Common myeloid progenitor, CD34-positive (primary cell): ENCODE results near the gene HLA-DPA1.

Experiments
- CTCF ChIA-PET: fragments of 350-600 bp; sonication (Branson Sonifier 250); formaldehyde crosslinking; loops from one replicate; lab custom pipeline; 2021; ENCODE audit warnings: antibody characterized with exemption; lab: Charles Lee
- POLR2A ChIA-PET: fragments of 350-600 bp; sonication (Branson Sonifier 250); formaldehyde crosslinking; loops from one replicate; lab custom pipeline; 2021; ENCODE audit warnings: antibody characterized with exemption; lab: Charles Lee
- DNase-seq, 3 donors: peaks; one replicate each; pipeline versions ENCODE4 v3.0.0 to v3.0.0-alpha.2; 2013
- H3K27ac ChIP-seq, 2 experiments: 1 replicate in 1 of 2; 2 replicates in 1 of 2; pipeline ENCODE4 v1.7.0; 2013; ENCODE audit warnings: inconsistent platforms in 2 of 2, low read length in 2 of 2, mild to moderate bottlenecking in 2 of 2, low read depth in 1 of 2, moderate library complexity in 1 of 2; ENCODE audit not compliant: severe bottlenecking in 2 of 2, insufficient read depth in 1 of 2, poor library complexity in 1 of 2
- H3K27me3 ChIP-seq, 5 experiments: replicated peaks in 2 of 5; 1 replicate in 3 of 5; 2 replicates in 2 of 5; pipeline versions ENCODE4 v1.6.1 to v1.7.0; 2013; ENCODE audit warnings: low read length in 4 of 5, mild to moderate bottlenecking in 2 of 5, moderate library complexity in 2 of 5, inconsistent platforms in 1 of 5; ENCODE audit not compliant: insufficient read depth in 5 of 5, control insufficient read depth in 4 of 5
- H3K36me3 ChIP-seq, 4 experiments: 1 replicate in 2 of 4; 2 replicates in 2 of 4; pipeline versions ENCODE4 v1.6.1 to v1.7.0; 2013; ENCODE audit warnings: low read length in 3 of 4, control low read depth in 1 of 4, mild to moderate bottlenecking in 1 of 4; ENCODE audit not compliant: control insufficient read depth in 4 of 4, insufficient read depth in 4 of 4
- H3K4me1 ChIP-seq, 4 experiments: 1 replicate in 3 of 4; 2 replicates in 1 of 4; pipeline versions ENCODE4 v1.6.1 to v1.7.1; 2013; ENCODE audit warnings: low read length in 3 of 4, mild to moderate bottlenecking in 3 of 4, control low read depth in 1 of 4, inconsistent platforms in 1 of 4, moderate library complexity in 1 of 4; ENCODE audit not compliant: control insufficient read depth in 4 of 4, insufficient read depth in 4 of 4; ENCODE audit errors: control extremely low read depth in 1 of 4
- H3K4me3 ChIP-seq, 7 experiments: 1 replicate in 4 of 7; 2 replicates in 3 of 7; pipeline versions ENCODE4 v1.5.1 to v1.7.0; 2013; ENCODE audit warnings: mild to moderate bottlenecking in 7 of 7, low read length in 6 of 7, moderate library complexity in 6 of 7, inconsistent platforms in 2 of 7, low read depth in 2 of 7, control low read depth in 1 of 7; ENCODE audit not compliant: insufficient read depth in 4 of 7, control insufficient read depth in 1 of 7; ENCODE audit errors: extremely low read depth in 1 of 7
- H3K9me3 ChIP-seq, 5 experiments: 1 replicate in 4 of 5; 2 replicates in 1 of 5; pipeline versions ENCODE4 v1.6.1 to v1.7.1; 2013; ENCODE audit warnings: low read length in 4 of 5, mild to moderate bottlenecking in 2 of 5, inconsistent platforms in 1 of 5, low read depth in 1 of 5, moderate library complexity in 1 of 5; ENCODE audit not compliant: control insufficient read depth in 4 of 5, insufficient read depth in 2 of 5; ENCODE audit errors: control extremely low read depth in 1 of 5
- WGBS: methylation state at CpG from one replicate; pipeline ENCODE4 v1.1.5; 2013; ENCODE audit not compliant: insufficient coverage; 5-methylcytosine and 5-hydroxymethylcytosine counted together

Gene HLA-DPA1

GRCh38 chr6:33023536-33023935 lies 49.9 kb downstream of the HLA-DPA1 start:
- H3K4me1 ChIP-seq, result peaks cover 16 to 28% (median 26%) of the 10 kb centered on the region in 4 experiments
- no peaks in the 10 kb centered on the region for H3K27me3 ChIP-seq
- H3K36me3 ChIP-seq, result no peaks in the 10 kb centered on the region
- no peak for DNase-seq
- no CpG with 5 or more reads among the region's 3 CpGs for WGBS
- no peaks in the 10 kb centered on the region for H3K9me3 ChIP-seq
- POLR2A ChIA-PET, result no interaction called here
- no peak overlapping the region for H3K4me3 ChIP-seq
- no peak overlapping the region for H3K27ac ChIP-seq
- CTCF ChIA-PET, result no interaction called here

DNA sequence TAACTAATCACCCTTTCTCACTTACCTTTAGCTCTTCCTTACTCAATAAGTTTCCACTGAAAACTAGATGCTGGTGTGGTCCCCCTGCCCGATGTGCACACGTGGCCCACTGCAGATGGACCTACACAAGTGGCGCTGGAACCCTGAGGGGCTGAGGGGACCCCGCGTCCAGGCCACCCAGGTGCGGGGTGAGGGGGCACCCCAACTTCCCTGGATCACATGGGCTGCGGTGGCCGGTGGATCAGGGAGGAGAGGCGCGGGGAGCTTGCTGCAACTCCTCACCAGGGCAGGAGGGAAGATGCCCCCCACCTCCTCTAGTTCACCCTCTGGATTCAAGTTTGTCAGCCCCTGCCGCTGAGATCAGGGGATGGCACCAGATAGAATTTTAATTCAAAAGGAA lies 51.5 kb downstream of the HLA-DPA1 start:
- H3K27me3 ChIP-seq, result no peaks in the 10 kb centered on the region
- H3K36me3 ChIP-seq, result no peaks in the 10 kb centered on the region
- ChIA-PET POLR2A (no interaction called here), CTCF (interaction anchor here (1.8 kb wide), 1 partner anchor 59 kb away, joined by 5 read pairs; no protein-coding TSS in a partner anchor)
- no peak overlapping the region for H3K4me3 ChIP-seq
- H3K27ac ChIP-seq, result no peak overlapping the region
- no peaks in the 10 kb centered on the region for H3K9me3 ChIP-seq
- peaks cover 21 to 32% (median 29%) of the 10 kb centered on the region in 4 experiments for H3K4me1 ChIP-seq
- WGBS, result 96% methylated on average over 11 of the region's 11 CpGs
- DNase-seq, result no peak

- H3K27me3 ChIP-seq, result no peaks in the 10 kb centered on the region
- no peaks in the 10 kb centered on the region for H3K9me3 ChIP-seq
- peak in 2 of 3 donors; percentile 19 to 20 for DNase-seq
- POLR2A ChIA-PET, result interaction anchor here (2.2 kb wide), 1 partner anchor 10 kb away, joined by 6 read pairs; no protein-coding TSS in a partner anchor
- CTCF ChIA-PET, result interaction anchor here (1.1 to 7.6 kb wide), 9 partner anchors 9 to 155 kb away, joined by 3 to 99 read pairs (median 6); partner anchors contain the start of gene HLA-DPA1
- no peaks in the 10 kb centered on the region for H3K36me3 ChIP-seq
- H3K27ac ChIP-seq, result peak overlapping the region in 1 of 2 experiments; percentile 76
- H3K4me3 ChIP-seq, result peak overlapping the region in 6 of 7 experiments; percentile 3 to 56 (median 36)
- H3K4me1 ChIP-seq, result peaks cover 21 to 33% (median 31%) of the 10 kb centered on the region in 4 experiments
Measured at GRCh38 chr6:33019372-33019771, 54.1 kb downstream of the HLA-DPA1 start.

GRCh38 chr6:33018904-33019303 lies 54.5 kb downstream of the HLA-DPA1 start:
- CTCF ChIA-PET, result interaction anchor here (1.3 to 7.6 kb wide), 11 partner anchors 9 to 230 kb away, joined by 3 to 99 read pairs (median 5); partner anchors contain the start of gene HLA-DPA1
- peak; percentile 51 to 92 (median 80) for DNase-seq
- H3K36me3 ChIP-seq, result no peaks in the 10 kb centered on the region
- peaks cover 21 to 33% (median 31%) of the 10 kb centered on the region in 4 experiments for H3K4me1 ChIP-seq
- POLR2A ChIA-PET, result interaction anchor here (0.6 to 2.2 kb wide), 2 partner anchors 10 to 250 kb away, joined by 4 to 6 read pairs; no protein-coding TSS in a partner anchor
- peak overlapping the region in 6 of 7 experiments; percentile 3 to 56 (median 36) for H3K4me3 ChIP-seq
- WGBS, result 0% methylated on average over 2 of the region's 6 CpGs
- no peaks in the 10 kb centered on the region for H3K9me3 ChIP-seq
- no peaks in the 10 kb centered on the region for H3K27me3 ChIP-seq
- peak overlapping the region in 1 of 2 experiments; percentile 76 for H3K27ac ChIP-seq

DNA sequence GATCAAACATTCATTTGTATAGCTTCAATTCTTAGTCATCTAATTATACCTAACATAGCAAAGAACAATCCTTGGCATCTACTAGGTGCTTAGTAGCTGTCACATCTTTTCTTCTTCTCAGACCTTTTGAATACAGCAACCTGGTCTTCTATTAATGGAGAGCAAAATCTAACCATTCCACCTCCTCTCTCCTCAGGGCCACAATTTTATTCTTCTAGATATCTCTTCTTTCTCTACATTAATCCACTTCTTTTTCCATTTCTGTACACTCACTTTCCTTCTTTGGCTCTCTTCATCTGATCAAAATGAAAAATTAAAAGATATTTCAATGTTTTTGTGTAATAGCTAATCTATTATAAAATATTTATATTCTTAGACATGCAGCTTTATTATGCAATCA lies 55.0 kb downstream of the HLA-DPA1 start:
- Histone ChIP-seq H3K4me1 (peaks cover 21 to 33% (median 31%) of the 10 kb centered on the region in 4 experiments), H3K9me3 (no peaks in the 10 kb centered on the region), H3K36me3 (no peaks in the 10 kb centered on the region), H3K4me3 (peak overlapping the region in 2 of 7 experiments; percentile 3 to 40), H3K27ac (peak overlapping the region in 1 of 2 experiments; percentile 76), H3K27me3 (no peaks in the 10 kb centered on the region)
- ChIA-PET CTCF (interaction anchor here (0.6 to 7.6 kb wide), 14 partner anchors 10 to 230 kb away, joined by 3 to 99 read pairs (median 4); partner anchors contain the start of genes HLA-DPA1 and HLA-DPB1), POLR2A (interaction anchor here (0.6 to 2.2 kb wide), 2 partner anchors 11 to 250 kb away, joined by 4 to 6 read pairs; no protein-coding TSS in a partner anchor)
- DNase-seq, result no peak

- DNase-seq, result no peak
- 94% methylated on average over 3 of the region's 3 CpGs for WGBS
Measured at GRCh38 chr6:33017694-33018353, 55.6 kb downstream of the HLA-DPA1 start.

More at GRCh38 chr6:33017694-33018353, 55.6 kb downstream of the HLA-DPA1 start:
- peaks cover 21 to 33% (median 31%) of the 10 kb centered on the region in 4 experiments for H3K4me1 ChIP-seq
- CTCF ChIA-PET, result interaction anchor here (0.6 to 7.6 kb wide), 16 partner anchors 10 to 231 kb away, joined by 3 to 99 read pairs (median 4); partner anchors contain the start of genes HLA-DPA1 and HLA-DPB1
- no peaks in the 10 kb centered on the region for H3K27me3 ChIP-seq
- H3K27ac ChIP-seq, result peak overlapping the region in 1 of 2 experiments; percentile 76
- no peaks in the 10 kb centered on the region for H3K36me3 ChIP-seq
- POLR2A ChIA-PET, result interaction anchor here (2.2 kb wide), 1 partner anchor 11 kb away, joined by 6 read pairs; no protein-coding TSS in a partner anchor
- no peak overlapping the region for H3K4me3 ChIP-seq
- no peaks in the 10 kb centered on the region for H3K9me3 ChIP-seq
